GM12878 (cell line): ENCODE measurements around the gene NDUFA11.
A peak's percentile ranks its signal among the peaks of the same experiment; 100 is the strongest.

Experiments
- ATF2 ChIP-seq: IDR thresholded peaks from 2 replicates; pipeline ENCODE4 v1.6.1; 2012; ENCODE audit warnings: low read length, inconsistent platforms
- BHLHE40 ChIP-seq, 2 experiments: fragments of 450-650 bp in 1 of 2; IDR thresholded peaks; 2 replicates each; pipeline ENCODE4 v1.6.1; 2011 to 2017; ENCODE audit warnings: low read depth in 2 of 2, borderline replicate concordance in 1 of 2, improper control_type of control experiment in 1 of 2, low read length in 1 of 2, mild to moderate bottlenecking in 1 of 2
- CTCF ChIP-seq, 3 experiments: IDR thresholded peaks in 2 of 3; conservative IDR thresholded peaks in 1 of 3; 2 replicates each; pipeline ENCODE4 v1.5.1; 2011; ENCODE audit warnings: low read depth in 3 of 3, low read length in 3 of 3, mild to moderate bottlenecking in 3 of 3, control low read depth in 2 of 3, moderate library complexity in 2 of 3, inconsistent platforms in 1 of 3, mixed read lengths in 1 of 3; ENCODE audit not compliant: control insufficient read depth in 2 of 3, insufficient read depth in 1 of 3; ENCODE audit errors: extremely low read depth in 1 of 3
- E4F1 ChIP-seq: fragments of 450-650 bp; IDR thresholded peaks from 2 replicates; pipeline ENCODE4 v1.6.1; 2018; ENCODE audit warnings: borderline replicate concordance, mild to moderate bottlenecking; ENCODE audit not compliant: partially characterized antibody
- GATAD2B ChIP-seq: fragments of 450-650 bp; conservative IDR thresholded peaks from 2 replicates; pipeline ENCODE4 v1.6.1; 2017; ENCODE audit warnings: low read depth, mild to moderate bottlenecking, moderate library complexity
- MXI1 ChIP-seq: fragments of 150-350 bp; IDR thresholded peaks from 2 replicates; pipeline ENCODE4 v1.6.1; 2011; ENCODE audit warnings: low read depth, mild to moderate bottlenecking, inconsistent platforms, low read length, improper control_type of control experiment
- PBX3 ChIP-seq: IDR thresholded peaks from 2 replicates; pipeline ENCODE4 v1.6.1; 2011; ENCODE audit warnings: mild to moderate bottlenecking, low read depth, low read length, moderate library complexity; ENCODE audit not compliant: insufficient replicate concordance
- POLR2A ChIP-seq: IDR thresholded peaks from 2 replicates; pipeline ENCODE4 v1.6.1; 2011; ENCODE audit warnings: low read depth, mild to moderate bottlenecking, low read length
- RCOR1 ChIP-seq: conservative IDR thresholded peaks from 2 replicates; pipeline ENCODE4 v1.6.1; 2012; ENCODE audit warnings: low read depth, low read length, improper control_type of control experiment
- SUZ12 ChIP-seq: fragments of 200-600 bp; sonication (generic); IDR thresholded peaks from one replicate; pipeline ENCODE4 v1.6.1; 2018; ENCODE audit warnings: antibody characterized with exemption, mild to moderate bottlenecking; ENCODE audit not compliant: unreplicated experiment
- WRNIP1 ChIP-seq: IDR thresholded peaks from 2 replicates; pipeline ENCODE4 v1.6.1; 2011; ENCODE audit warnings: low read depth, low read length, improper control_type of control experiment, borderline replicate concordance
- ZBED1 ChIP-seq: IDR thresholded peaks from 2 replicates; pipeline ENCODE4 v1.6.1; 2016; ENCODE audit warnings: borderline replicate concordance
- ZNF207 ChIP-seq: fragments of 450-650 bp; IDR thresholded peaks from 2 replicates; pipeline ENCODE4 v1.6.1; 2014; ENCODE audit warnings: antibody characterized with exemption, mild to moderate bottlenecking, borderline replicate concordance

GRCh38 chr19:5894704-5895349 lies 8.8 kb downstream of the NDUFA11 start:
- TF ChIP-seq CTCF (IDR thresholded peaks at IDR 0.05 in 2 of 3, conservative IDR thresholded peaks at IDR 0.05 in 1 of 3; ENCODE audit: control insufficient read depth in 2 of 3, extremely low read depth in 1 of 3, insufficient read depth in 1 of 3, low read depth in 3 of 3, low read length in 3 of 3), result no peak
- peak; percentile 17 for TF ChIP-seq POLR2A
- no peak for TF ChIP-seq WRNIP1
- TF ChIP-seq BHLHE40 (IDR thresholded peaks at IDR 0.05; ENCODE audit: borderline replicate concordance in 1 of 2, low read depth in 2 of 2, low read length in 1 of 2), result no peak
- TF ChIP-seq ZBED1, result no peak
- no peak for TF ChIP-seq ZNF207
- TF ChIP-seq GATAD2B, result no peak
- no peak for TF ChIP-seq MXI1
- no peak for TF ChIP-seq PBX3
- TF ChIP-seq E4F1, result no peak
- TF ChIP-seq SUZ12, result no peak
- TF ChIP-seq ATF2, result no peak
- TF ChIP-seq RCOR1, result no peak
